Measurements from ENCODE around the gene PAPOLB.

The PAPOLB gene

GRCh38 chr7:4820405-4820966 is 41.3 kb downstream of the PAPOLB start:
- no peak for DNase-seq

GRCh38 chr7:4819560-4820404 is 42.0 kb downstream of the PAPOLB start:
- no peak for DNase-seq

- DNase-seq, result no peak
These were observed 43.6 kb downstream of the PAPOLB start for GRCh38 chr7:4818000-4818794.

- DNase-seq, result no peak
These were observed 44.5 kb downstream of the PAPOLB start for GRCh38 chr7:4817178-4817901.

- no peak for DNase-seq
These were observed 45.3 kb downstream of the PAPOLB start for GRCh38 chr7:4816419-4817080.

GRCh38 chr7:4815609-4816418 is 46.0 kb downstream of the PAPOLB start:
- no peak for DNase-seq

- no peak for DNase-seq
These were observed 46.7 kb downstream of the PAPOLB start for GRCh38 chr7:4815121-4815520.

GRCh38 chr7:4814433-4814832 is 47.4 kb downstream of the PAPOLB start:
- DNase-seq, result no peak

- DNase-seq, result no peak
These were observed 52.2 kb downstream of the PAPOLB start for GRCh38 chr7:4809666-4810065.

GRCh38 chr7:4809091-4809591 is 52.7 kb downstream of the PAPOLB start:
- DNase-seq, result no peak

GRCh38 chr7:4808565-4808964 is 53.3 kb downstream of the PAPOLB start:
- no peak for DNase-seq

GRCh38 chr7:4808026-4808425 is 53.8 kb downstream of the PAPOLB start:
- no peak for DNase-seq

Data from NCI-H1417 (cell line).